GM12874 (cell line): Measurements from ENCODE around the gene IGF2BP2.

ENCODE experiments used
- CTCF ChIP-seq: IDR thresholded peaks from 2 replicates; pipeline ENCODE4 v1.5.1; 2011; ENCODE audit warnings: low read depth, mild to moderate bottlenecking, control low read depth, low read length, moderate library complexity; ENCODE audit not compliant: insufficient read depth

Gene IGF2BP2

GRCh38 chr3:185631508-185632206 lies 193.2 kb downstream of the IGF2BP2 start:
- TF ChIP-seq CTCF: no peak

GRCh38 chr3:185631108-185631507 lies 193.7 kb downstream of the IGF2BP2 start:
- no peak for TF ChIP-seq CTCF

GRCh38 chr3:185630182-185630622 lies 194.6 kb downstream of the IGF2BP2 start:
- TF ChIP-seq CTCF: no peak

GRCh38 chr3:185629554-185630181 lies 195.2 kb downstream of the IGF2BP2 start:
- no peak for TF ChIP-seq CTCF

GRCh38 chr3:185625784-185626183 lies 199.1 kb downstream of the IGF2BP2 start:
- TF ChIP-seq CTCF: no peak

- TF ChIP-seq CTCF: no peak
Observed at GRCh38 chr3:185623939-185624665, 200.7 kb downstream of the IGF2BP2 start.

- TF ChIP-seq CTCF: no peak
Observed at GRCh38 chr3:185613016-185613415, 211.8 kb downstream of the IGF2BP2 start.
